ENCODE data around the gene MIA2.

DNA sequence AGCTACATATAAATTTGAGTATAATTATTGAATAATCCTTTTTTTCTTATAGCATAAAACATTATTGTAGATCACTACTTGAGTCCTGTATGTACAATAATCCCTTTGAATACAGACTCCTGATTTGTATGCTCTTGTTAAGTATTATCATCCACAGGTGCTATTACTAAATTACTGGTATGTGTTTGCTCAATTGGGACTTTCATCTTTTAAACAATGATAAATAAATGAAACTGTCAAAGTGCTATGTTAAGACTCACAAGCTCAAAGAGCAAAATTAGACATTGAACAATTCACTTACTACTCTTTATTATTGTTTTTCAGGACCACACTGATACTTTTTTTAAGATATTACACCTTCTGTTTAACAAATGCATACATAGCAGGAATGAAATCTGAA, 17.8 kb downstream of the MIA2 start:
- TF ChIP-seq, protein P1, sequence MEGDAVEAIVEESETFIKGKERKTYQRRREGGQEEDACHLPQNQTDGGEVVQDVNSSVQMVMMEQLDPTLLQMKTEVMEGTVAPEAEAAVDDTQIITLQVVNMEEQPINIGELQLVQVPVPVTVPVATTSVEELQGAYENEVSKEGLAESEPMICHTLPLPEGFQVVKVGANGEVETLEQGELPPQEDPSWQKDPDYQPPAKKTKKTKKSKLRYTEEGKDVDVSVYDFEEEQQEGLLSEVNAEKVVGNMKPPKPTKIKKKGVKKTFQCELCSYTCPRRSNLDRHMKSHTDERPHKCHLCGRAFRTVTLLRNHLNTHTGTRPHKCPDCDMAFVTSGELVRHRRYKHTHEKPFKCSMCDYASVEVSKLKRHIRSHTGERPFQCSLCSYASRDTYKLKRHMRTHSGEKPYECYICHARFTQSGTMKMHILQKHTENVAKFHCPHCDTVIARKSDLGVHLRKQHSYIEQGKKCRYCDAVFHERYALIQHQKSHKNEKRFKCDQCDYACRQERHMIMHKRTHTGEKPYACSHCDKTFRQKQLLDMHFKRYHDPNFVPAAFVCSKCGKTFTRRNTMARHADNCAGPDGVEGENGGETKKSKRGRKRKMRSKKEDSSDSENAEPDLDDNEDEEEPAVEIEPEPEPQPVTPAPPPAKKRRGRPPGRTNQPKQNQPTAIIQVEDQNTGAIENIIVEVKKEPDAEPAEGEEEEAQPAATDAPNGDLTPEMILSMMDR (conservative IDR thresholded peaks at IDR 0.05) = no peak
- no peak for TF ChIP-seq EZH2 (IDR thresholded peaks at IDR 0.05; ENCODE audit: low read depth)
